Activated T-cell treated with anti-CD3 and anti-CD28 coated beads, Interleukin-2, amount 50 U/mL, for 72 hours (primary cell): ENCODE results near the gene THEMIS2. TPM values are rescaled to one million over a fixed set of nuclear protein-coding genes. Genes with fewer than 3 reads are reported as not detected.
"Not testable (repeated sequence)": the region's sequence is repeated elsewhere in the genome, so short reads cannot be mapped to it uniquely, and the experiment has no call there.

Experiments used
- ATAC-seq, 2 donors: fragments of 150-1000 bp; cut with Tn5 transposase; replicated peaks in 1 of 2; 2 replicates each; pipeline ENCODE4 v1.10.0; 2021; ENCODE audit warnings: moderate library complexity in 2 of 2, mild to moderate bottlenecking in 1 of 2
- DNase-seq, 2 donors: peaks; one replicate each; pipeline ENCODE4 v3.0.0; 2021 to 2022; ENCODE audit warnings: mixed read lengths in 1 of 2
- H3K27ac Mint-ChIP-seq: one replicate; pipeline ENCODE4 v1.8.0; 2022; ENCODE audit warnings: mild to moderate bottlenecking, moderate library complexity, mixed read lengths
- H3K27me3 Mint-ChIP-seq: one replicate; pipeline ENCODE4 v1.8.0; 2022; ENCODE audit warnings: low read depth, mixed read lengths
- H3K36me3 Mint-ChIP-seq, 2 donors: one replicate each; pipeline ENCODE4 v1.8.0; 2022; ENCODE audit warnings: mixed read lengths in 2 of 2, mild to moderate bottlenecking in 1 of 2; ENCODE audit not compliant: insufficient read depth in 2 of 2
- H3K4me1 Mint-ChIP-seq: one replicate; pipeline ENCODE4 v1.8.0; 2022; ENCODE audit warnings: low read depth, mixed read lengths
- H3K4me3 Mint-ChIP-seq, 2 donors: one replicate each; pipeline ENCODE4 v1.8.0; 2022; ENCODE audit warnings: mild to moderate bottlenecking in 2 of 2, mixed read lengths in 2 of 2, moderate library complexity in 2 of 2
- H3K9me3 Mint-ChIP-seq, 2 donors: one replicate each; pipeline ENCODE4 v1.8.0; 2022; ENCODE audit warnings: mixed read lengths in 2 of 2
- total RNA-seq, 2 donors: library from RNA; stranded (reverse); gene quantifications; one replicate each; pipeline ENCODE4 v1.2.3, GENCODE V29; 2022

Gene THEMIS2
- total RNA-seq, 2 donors from 2014 or later, result 26.0 to 81.0 TPM

DNA sequence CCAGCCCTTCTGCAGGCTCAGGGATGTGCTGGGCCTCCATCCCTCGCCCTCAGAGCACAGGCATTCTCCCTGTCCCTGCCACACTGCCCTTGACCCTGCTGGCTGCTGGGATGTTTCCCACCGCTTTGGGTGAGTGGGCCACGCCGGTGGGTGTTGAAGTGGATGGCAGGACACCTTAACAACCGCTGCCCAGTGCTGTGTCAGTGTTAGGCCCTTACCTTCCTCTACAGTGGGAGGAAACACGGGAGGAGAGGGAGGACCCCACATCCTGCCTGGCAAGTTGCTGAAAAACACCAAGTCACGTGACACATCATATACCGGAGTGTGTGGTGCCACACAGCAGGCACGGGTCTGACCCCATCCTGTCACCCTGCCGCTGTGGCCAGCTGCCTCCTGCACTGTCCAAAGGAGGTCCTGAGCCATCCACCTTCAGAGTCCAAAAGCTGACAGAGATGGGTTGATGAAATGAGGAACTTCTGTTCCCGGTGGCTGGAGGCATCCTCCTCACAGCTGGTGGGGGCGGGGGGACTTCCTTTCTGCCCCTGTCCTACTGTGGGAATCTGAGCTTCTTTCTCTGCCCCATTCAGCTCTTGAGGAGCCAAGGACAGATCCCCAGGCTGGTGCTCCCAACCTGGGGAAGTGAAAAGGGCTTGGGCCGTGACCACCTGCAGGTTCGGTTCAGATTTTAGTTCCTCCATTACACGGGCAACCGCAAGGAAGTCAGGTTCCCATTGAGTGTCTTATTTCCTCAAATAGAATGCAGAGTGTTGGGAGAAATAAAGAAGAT is 3.2 kb upstream of the THEMIS2 start:
- peaks cover 1 to 4% of the 10 kb centered on the region in 2 donors for H3K36me3 Mint-ChIP-seq
- H3K27me3 Mint-ChIP-seq, result no peaks in the 10 kb centered on the region
- no peaks in the 10 kb centered on the region for H3K9me3 Mint-ChIP-seq
- H3K4me1 Mint-ChIP-seq, result peaks cover 54% of the 10 kb centered on the region
- ATAC-seq (peak; percentile 70 to 73), DNase-seq (peak; percentile 74 to 77)
- H3K27ac Mint-ChIP-seq, result peak overlapping the region; percentile 93
- peak overlapping the region; percentile 81 to 87 for H3K4me3 Mint-ChIP-seq

DNA sequence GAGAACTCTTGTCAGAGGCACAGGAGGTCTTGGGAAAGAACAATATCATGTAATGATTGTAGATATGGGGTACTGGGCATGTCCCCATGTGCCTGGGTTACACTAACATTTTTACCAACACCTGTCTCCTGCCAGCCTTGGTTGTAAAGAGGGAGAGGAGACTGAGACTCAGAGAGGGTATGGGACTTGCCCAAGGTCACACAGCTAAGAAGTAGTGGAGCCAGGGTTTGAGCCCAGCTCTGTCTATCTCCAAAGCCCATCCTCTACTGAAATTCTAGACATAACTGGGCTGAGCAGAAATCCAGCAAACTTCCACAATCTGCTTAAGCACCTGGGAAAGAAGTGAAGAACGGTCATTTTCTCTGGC is 2.6 kb upstream of the THEMIS2 start:
- Mint-ChIP-seq H3K27me3 (no peaks in the 10 kb centered on the region), H3K4me1 (peaks cover 54% of the 10 kb centered on the region), H3K27ac (peak overlapping the region; percentile 93), H3K9me3 (no peaks in the 10 kb centered on the region), H3K4me3 (peak overlapping the region; percentile 81 to 87), H3K36me3 (peaks cover 1 to 4% of the 10 kb centered on the region in 2 donors)
- no peak for ATAC-seq
- DNase-seq, result no peak

DNA sequence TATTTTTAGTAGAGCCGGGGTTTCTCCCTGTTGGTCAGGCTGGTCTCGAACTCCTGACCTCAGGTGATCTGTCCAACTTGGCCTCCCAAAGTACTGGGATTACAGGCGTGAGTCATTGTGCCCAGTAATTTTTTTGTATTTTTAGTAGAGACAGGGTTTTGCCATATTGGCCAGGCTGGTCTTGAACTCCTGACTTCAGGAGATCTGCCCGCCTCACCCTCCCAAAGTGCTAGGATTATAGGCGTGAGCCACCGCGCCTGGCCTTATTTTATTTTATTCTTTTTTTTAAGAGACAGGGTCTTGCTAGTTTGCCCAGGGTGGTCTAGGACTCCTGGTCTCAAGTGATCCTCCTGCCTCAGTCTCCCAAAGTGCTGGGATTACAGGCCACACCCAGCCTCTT is 1.3 kb upstream of the THEMIS2 start:
- not testable (repeated sequence) for H3K36me3 Mint-ChIP-seq, H3K27me3 Mint-ChIP-seq, ATAC-seq, H3K9me3 Mint-ChIP-seq, H3K4me3 Mint-ChIP-seq, DNase-seq
- peak overlapping the region; percentile 42 for H3K27ac Mint-ChIP-seq
- peaks cover 57% of the 10 kb centered on the region for H3K4me1 Mint-ChIP-seq

DNA sequence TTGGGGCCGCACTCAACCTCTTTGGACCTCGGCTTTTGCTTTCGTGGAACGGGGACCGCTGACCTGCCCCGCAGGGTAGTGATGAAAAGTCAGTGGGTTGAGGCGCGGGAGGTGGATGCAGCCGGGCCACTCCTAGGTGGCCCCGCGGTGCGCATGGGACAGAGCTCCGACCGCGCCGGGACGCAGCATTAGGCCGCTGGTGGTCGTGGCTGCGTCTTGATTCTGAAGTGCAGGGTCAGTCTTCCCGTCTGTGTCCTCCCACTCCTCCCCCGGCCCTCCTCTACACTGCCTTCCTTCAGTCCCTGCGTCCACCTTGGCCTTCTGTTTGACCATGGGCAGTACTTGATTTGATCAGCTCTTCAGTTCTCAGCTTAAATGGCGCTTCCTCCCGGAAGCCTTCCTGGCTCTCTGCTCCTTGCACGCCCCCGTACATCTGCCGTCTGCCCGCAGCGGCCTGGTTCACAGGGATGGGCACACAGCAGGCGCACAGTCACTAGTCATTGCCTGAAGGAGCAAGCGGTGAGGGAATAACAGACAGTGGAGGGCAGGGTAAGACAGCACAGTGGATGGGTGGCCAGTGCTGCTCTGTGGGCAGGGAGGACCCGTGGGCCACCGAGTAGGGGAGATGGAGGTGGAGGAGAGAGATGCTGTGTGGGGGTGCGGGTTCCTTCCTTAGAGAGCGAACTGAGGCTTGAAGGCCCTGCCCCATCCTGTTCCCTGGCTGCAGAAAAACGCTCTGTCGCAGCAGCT is 633 bp downstream of the THEMIS2 start:
- Mint-ChIP-seq H3K27ac (peak overlapping the region; percentile 79), H3K9me3 (no peaks in the 10 kb centered on the region), H3K4me3 (peak overlapping the region; percentile 93 to 97), H3K36me3 (peaks cover 1 to 8% of the 10 kb centered on the region in 2 donors), H3K27me3 (no peaks in the 10 kb centered on the region), H3K4me1 (peaks cover 56% of the 10 kb centered on the region)
- ATAC-seq (peak; percentile 36), DNase-seq (peak; percentile 45 to 53)

- Mint-ChIP-seq H3K9me3 (no peaks in the 10 kb centered on the region), H3K4me3 (peak overlapping the region; percentile 93 to 97), H3K27me3 (no peaks in the 10 kb centered on the region), H3K4me1 (peaks cover 54% of the 10 kb centered on the region), H3K27ac (peak overlapping the region; percentile 79), H3K36me3 (peaks cover 3 to 15% of the 10 kb centered on the region in 2 donors)
- ATAC-seq (no peak), DNase-seq (no peak)
These were observed 1.5 kb downstream of the THEMIS2 start for GRCh38 chr1:27873671-27874384.

DNA sequence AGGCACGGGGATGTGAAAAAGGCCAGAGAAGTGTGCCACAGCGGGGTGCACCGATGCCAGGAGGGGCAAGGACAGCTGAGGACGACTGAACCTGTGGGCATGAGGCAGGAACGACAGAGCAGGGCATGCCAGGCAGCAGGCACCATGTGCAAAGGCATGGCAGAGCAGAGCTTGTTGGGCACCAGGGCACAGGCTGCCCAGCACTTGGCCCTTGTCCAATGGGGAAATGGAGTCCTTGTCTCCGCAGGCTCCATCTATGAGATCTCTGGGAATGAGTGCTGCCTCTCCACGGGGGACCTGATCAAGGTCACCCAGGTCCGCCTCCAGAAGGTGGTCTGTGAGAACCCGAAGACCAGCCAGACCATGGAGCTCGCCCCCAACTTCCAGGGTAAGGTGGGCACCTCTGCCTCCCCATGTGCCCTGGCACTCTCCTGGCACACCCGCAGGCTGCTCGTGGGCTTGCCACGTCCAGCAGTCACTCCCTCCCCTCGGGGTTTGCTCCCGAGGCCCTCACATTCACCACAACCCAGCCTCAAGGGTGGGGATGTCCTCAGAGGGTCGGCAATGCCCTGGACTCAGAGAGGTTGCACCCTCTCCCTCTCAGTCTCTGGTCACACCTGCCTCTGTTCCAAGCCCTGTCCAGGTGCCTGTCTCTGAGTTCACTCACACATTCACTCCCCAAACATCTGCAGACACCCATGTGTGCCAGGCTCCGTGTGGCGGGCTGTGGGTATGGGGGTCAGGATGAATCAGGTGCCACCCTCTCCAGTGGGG is 4.2 kb downstream of the THEMIS2 start:
- Mint-ChIP-seq H3K4me3 (peak overlapping the region in 1 of 2 donors; percentile 35), H3K9me3 (no peaks in the 10 kb centered on the region), H3K36me3 (peaks cover 7 to 20% of the 10 kb centered on the region in 2 donors), H3K27me3 (no peaks in the 10 kb centered on the region), H3K4me1 (peaks cover 43% of the 10 kb centered on the region), H3K27ac (peak overlapping the region; percentile 67)
- DNase-seq, result no peak
- no peak for ATAC-seq

DNA sequence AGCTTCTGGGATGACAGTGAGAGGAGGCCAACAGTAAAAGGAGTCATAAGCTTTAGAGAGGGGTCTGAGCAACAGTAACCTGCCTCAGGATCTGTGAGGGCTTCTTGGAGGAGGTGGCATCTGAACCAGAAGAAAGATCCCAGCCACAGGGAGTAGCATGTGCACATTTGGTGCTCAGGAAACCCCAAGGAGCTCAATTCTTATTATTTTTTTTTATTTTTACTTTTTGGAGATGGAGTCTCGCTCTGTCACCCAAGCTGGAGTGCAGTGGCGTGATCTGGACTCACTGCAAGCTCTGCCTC is 4.7 kb downstream of the THEMIS2 start:
- H3K27ac Mint-ChIP-seq, result peak overlapping the region; percentile 27

GRCh38 chr1:27878039-27878438 is 5.7 kb downstream of the THEMIS2 start:
- H3K4me1 Mint-ChIP-seq, result peaks cover 40% of the 10 kb centered on the region
- ATAC-seq (peak in 1 of 2 donors; percentile 13), DNase-seq (no peak)
- peaks cover 6 to 21% of the 10 kb centered on the region in 2 donors for H3K36me3 Mint-ChIP-seq
- no peaks in the 10 kb centered on the region for H3K27me3 Mint-ChIP-seq
- H3K27ac Mint-ChIP-seq, result peak overlapping the region; percentile 89
- H3K9me3 Mint-ChIP-seq, result no peaks in the 10 kb centered on the region
- no peak overlapping the region for H3K4me3 Mint-ChIP-seq

More for the DNA sequence above, 4.7 kb downstream of the THEMIS2 start:
- DNase-seq, result no peak
- Mint-ChIP-seq H3K36me3 (peaks cover 7 to 20% of the 10 kb centered on the region in 2 donors), H3K4me3 (peak overlapping the region in 1 of 2 donors; percentile 35), H3K4me1 (peaks cover 43% of the 10 kb centered on the region), H3K27me3 (no peaks in the 10 kb centered on the region), H3K9me3 (no peaks in the 10 kb centered on the region)
- ATAC-seq, result no peak

DNA sequence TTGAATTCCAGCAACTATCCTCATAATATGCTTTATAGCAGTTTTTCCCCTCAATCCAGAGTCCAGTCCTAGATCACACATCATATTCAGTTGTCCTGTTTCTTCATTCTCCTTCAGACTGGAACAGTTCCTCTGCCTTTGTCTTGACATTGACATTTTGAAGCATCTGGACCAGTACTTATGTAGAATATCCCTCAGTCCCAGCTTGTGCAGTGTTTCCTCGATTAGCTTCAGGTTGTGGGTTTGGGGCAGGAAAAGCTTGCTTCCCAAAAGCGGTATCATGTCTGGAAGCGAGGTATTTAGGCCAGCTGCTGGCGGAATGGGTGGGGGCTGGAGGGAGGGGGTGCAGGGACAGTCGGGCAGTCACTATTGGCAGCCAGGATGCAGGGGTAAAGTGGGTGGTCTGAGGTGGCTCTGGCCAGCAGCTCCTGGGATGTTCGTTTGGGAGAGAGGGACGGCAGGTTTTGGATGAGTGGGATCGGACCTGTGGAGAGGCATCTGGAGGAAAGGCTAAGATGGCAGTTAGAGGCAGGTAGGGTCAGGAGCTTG is 6.5 kb downstream of the THEMIS2 start:
- no peak overlapping the region for H3K4me3 Mint-ChIP-seq
- H3K9me3 Mint-ChIP-seq, result no peaks in the 10 kb centered on the region
- DNase-seq (no peak), ATAC-seq (no peak)
- H3K27ac Mint-ChIP-seq, result peak overlapping the region; percentile 89
- H3K27me3 Mint-ChIP-seq, result no peaks in the 10 kb centered on the region
- peaks cover 6 to 19% of the 10 kb centered on the region in 2 donors for H3K36me3 Mint-ChIP-seq
- H3K4me1 Mint-ChIP-seq, result peaks cover 39% of the 10 kb centered on the region

DNA sequence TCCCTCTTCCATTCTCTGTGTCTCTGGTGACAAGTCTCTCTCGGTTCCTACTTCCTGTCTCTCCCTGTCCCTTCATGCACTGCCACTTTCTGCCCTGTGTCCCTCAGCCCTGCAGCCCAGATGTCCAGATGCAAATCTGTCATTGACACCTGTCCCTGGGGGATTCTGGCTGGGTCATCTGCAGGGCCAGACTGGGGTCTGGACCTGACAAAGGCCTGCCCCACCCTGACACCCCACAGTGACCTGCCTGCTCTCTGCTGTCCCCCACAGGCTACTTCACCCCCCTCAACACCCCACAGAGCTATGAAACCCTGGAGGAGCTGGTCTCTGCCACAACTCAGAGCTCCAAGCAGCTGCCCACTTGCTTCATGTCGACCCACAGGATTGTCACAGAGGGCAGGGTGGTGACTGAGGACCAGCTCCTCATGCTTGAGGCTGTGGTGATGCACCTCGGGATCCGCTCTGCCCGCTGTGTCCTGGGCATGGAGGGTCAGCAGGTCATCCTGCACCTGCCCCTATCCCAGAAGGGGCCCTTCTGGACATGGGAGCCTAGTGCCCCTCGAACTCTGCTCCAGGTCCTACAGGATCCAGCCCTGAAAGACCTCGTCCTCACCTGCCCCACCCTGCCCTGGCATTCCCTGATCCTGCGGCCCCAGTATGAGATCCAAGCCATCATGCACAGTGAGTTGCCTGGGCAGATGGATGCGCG is 7.2 kb downstream of the THEMIS2 start:
- Mint-ChIP-seq H3K27ac (peak overlapping the region; percentile 38), H3K4me3 (no peak overlapping the region), H3K4me1 (peaks cover 42% of the 10 kb centered on the region), H3K36me3 (peaks cover 6 to 19% of the 10 kb centered on the region in 2 donors), H3K9me3 (no peaks in the 10 kb centered on the region), H3K27me3 (no peaks in the 10 kb centered on the region)
- DNase-seq, result no peak
- ATAC-seq, result no peak

- DNase-seq (no peak), ATAC-seq (no peak)
- Mint-ChIP-seq H3K4me3 (peak overlapping the region in 1 of 2 donors; percentile 29), H3K4me1 (peaks cover 55% of the 10 kb centered on the region), H3K36me3 (peaks cover 17 to 28% of the 10 kb centered on the region in 2 donors), H3K27me3 (no peaks in the 10 kb centered on the region), H3K27ac (peak overlapping the region; percentile 80), H3K9me3 (no peaks in the 10 kb centered on the region)
These were observed 10.2 kb downstream of the THEMIS2 start for GRCh38 chr1:27882543-27882903.

DNA sequence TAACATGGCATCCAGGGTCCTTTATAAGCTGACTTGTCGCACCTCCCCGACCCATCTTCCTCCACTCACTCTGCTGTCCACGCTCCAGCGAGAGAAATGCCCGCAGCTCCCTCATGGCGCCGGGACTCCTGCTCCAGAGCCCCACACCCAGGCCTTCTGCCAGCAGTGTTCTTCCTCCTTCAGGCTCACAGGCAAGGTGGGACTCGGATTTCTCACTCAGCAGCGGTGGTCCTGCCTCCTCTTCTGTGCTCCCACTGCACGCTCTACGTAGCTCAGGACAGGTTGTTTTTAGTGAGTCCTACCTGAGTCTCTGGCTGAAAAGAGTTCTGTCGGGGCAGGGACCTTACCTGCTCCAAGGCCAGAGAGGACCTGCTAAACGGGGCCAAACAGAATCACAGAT is 11.2 kb downstream of the THEMIS2 start:
- Mint-ChIP-seq H3K27me3 (no peaks in the 10 kb centered on the region), H3K27ac (peak overlapping the region; percentile 11), H3K9me3 (no peaks in the 10 kb centered on the region), H3K4me3 (peak overlapping the region in 1 of 2 donors; percentile 23), H3K36me3 (peaks cover 17 to 25% of the 10 kb centered on the region in 2 donors), H3K4me1 (peaks cover 55% of the 10 kb centered on the region)
- DNase-seq (no peak), ATAC-seq (no peak)
